ENCODE measurements around the gene SYNE1. TPM values are rescaled to one million over a fixed set of nuclear protein-coding genes. Genes with fewer than 3 reads are reported as not detected.

Gene SYNE1
- total RNA-seq, 4 donors from 2014 or later: 78.9 to 352 (median 113) TPM

GRCh38 chr6:152642578-152643375, 5.6 kb upstream of the SYNE1 start:
- DNase-seq (ENCODE audit: low spot score): no peak
- ATAC-seq (ENCODE audit: low FRiP score): no peak
- no peak for TF ChIP-seq CTCF (IDR thresholded peaks at IDR 0.05)

GRCh38 chr6:152636609-152637295, 410 bp downstream of the SYNE1 start:
- DNase-seq (ENCODE audit: low spot score) (no peak), ATAC-seq (ENCODE audit: low FRiP score) (peak; percentile 88)
- no peak for TF ChIP-seq CTCF (IDR thresholded peaks at IDR 0.05)

GRCh38 chr6:152636021-152636608, 1.0 kb downstream of the SYNE1 start:
- ATAC-seq (ENCODE audit: low FRiP score): peak; percentile 52
- TF ChIP-seq CTCF (IDR thresholded peaks at IDR 0.05): no peak
- no peak for DNase-seq (ENCODE audit: low spot score)

GRCh38 chr6:152634773-152635172, 2.4 kb downstream of the SYNE1 start:
- no peak for DNase-seq (ENCODE audit: low spot score)
- no peak for ATAC-seq (ENCODE audit: low FRiP score)
- no peak for TF ChIP-seq CTCF (IDR thresholded peaks at IDR 0.05)

GRCh38 chr6:152632121-152632782, 4.9 kb downstream of the SYNE1 start:
- no peak for TF ChIP-seq CTCF (IDR thresholded peaks at IDR 0.05)
- ATAC-seq (ENCODE audit: low FRiP score) (no peak), DNase-seq (ENCODE audit: low spot score) (no peak)

- no peak for TF ChIP-seq CTCF (IDR thresholded peaks at IDR 0.05)
- ATAC-seq (ENCODE audit: low FRiP score): no peak
- DNase-seq (ENCODE audit: low spot score): no peak
Measured at GRCh38 chr6:152631376-152631775, 5.8 kb downstream of the SYNE1 start.
